HG03280 (cell line): Measurements from ENCODE around the gene WASHC2A.
"Not testable (repeated sequence)": the region's sequence is repeated elsewhere in the genome, so short reads cannot be mapped to it uniquely, and the experiment has no call there.

Experiments used
- ATAC-seq: cut with Tn5 transposase; IDR thresholded peaks from one replicate; pipeline ENCODE4 v1.9.1; 2021; ENCODE audit warnings: mild to moderate bottlenecking, moderate library complexity; ENCODE audit not compliant: unreplicated experiment

WASHC2A gene

GRCh38 chr10:50059946-50060345, 7.8 kb upstream of the WASHC2A start:
- not testable (repeated sequence) for ATAC-seq

- not testable (repeated sequence) for ATAC-seq
Observed at GRCh38 chr10:50061548-50061947, 6.2 kb upstream of the WASHC2A start.

GRCh38 chr10:50063100-50063499, 4.7 kb upstream of the WASHC2A start:
- no peak for ATAC-seq

GRCh38 chr10:50068352-50068659, 552 bp downstream of the WASHC2A start:
- not testable (repeated sequence) for ATAC-seq

GRCh38 chr10:50075139-50075538, 7.4 kb downstream of the WASHC2A start:
- ATAC-seq: not testable (repeated sequence)

GRCh38 chr10:50075544-50075943, 7.8 kb downstream of the WASHC2A start:
- ATAC-seq: not testable (repeated sequence)

GRCh38 chr10:50091304-50091703, 23.6 kb downstream of the WASHC2A start:
- ATAC-seq: not testable (repeated sequence)

- not testable (repeated sequence) for ATAC-seq
Observed at GRCh38 chr10:50092928-50093327, 25.2 kb downstream of the WASHC2A start.

GRCh38 chr10:50094630-50095029, 26.9 kb downstream of the WASHC2A start:
- ATAC-seq: not testable (repeated sequence)

GRCh38 chr10:50095402-50095801, 27.6 kb downstream of the WASHC2A start:
- ATAC-seq: not testable (repeated sequence)

- not testable (repeated sequence) for ATAC-seq
Observed at GRCh38 chr10:50096722-50097121, 29.0 kb downstream of the WASHC2A start.

GRCh38 chr10:50098645-50099044, 30.9 kb downstream of the WASHC2A start:
- ATAC-seq: not testable (repeated sequence)

GRCh38 chr10:50101139-50101582, 33.4 kb downstream of the WASHC2A start:
- not testable (repeated sequence) for ATAC-seq

GRCh38 chr10:50101747-50102146, 34.0 kb downstream of the WASHC2A start:
- ATAC-seq: peak; percentile 21

- ATAC-seq: peak; percentile 71
Observed at GRCh38 chr10:50102267-50102666, 34.5 kb downstream of the WASHC2A start.

GRCh38 chr10:50108999-50109698, 41.4 kb downstream of the WASHC2A start:
- not testable (repeated sequence) for ATAC-seq

GRCh38 chr10:50112419-50113112, 44.8 kb downstream of the WASHC2A start:
- ATAC-seq: not testable (repeated sequence)

- ATAC-seq: not testable (repeated sequence)
Observed at GRCh38 chr10:50126765-50127164, 59.0 kb downstream of the WASHC2A start.

GRCh38 chr10:50127770-50128292, 60.1 kb downstream of the WASHC2A start:
- not testable (repeated sequence) for ATAC-seq

- not testable (repeated sequence) for ATAC-seq
Observed at GRCh38 chr10:50131245-50131965, 63.7 kb downstream of the WASHC2A start.

GRCh38 chr10:50132322-50132721, 64.6 kb downstream of the WASHC2A start:
- not testable (repeated sequence) for ATAC-seq
